Measurements from ENCODE around the gene CEP112.

The CEP112 gene

DNA sequence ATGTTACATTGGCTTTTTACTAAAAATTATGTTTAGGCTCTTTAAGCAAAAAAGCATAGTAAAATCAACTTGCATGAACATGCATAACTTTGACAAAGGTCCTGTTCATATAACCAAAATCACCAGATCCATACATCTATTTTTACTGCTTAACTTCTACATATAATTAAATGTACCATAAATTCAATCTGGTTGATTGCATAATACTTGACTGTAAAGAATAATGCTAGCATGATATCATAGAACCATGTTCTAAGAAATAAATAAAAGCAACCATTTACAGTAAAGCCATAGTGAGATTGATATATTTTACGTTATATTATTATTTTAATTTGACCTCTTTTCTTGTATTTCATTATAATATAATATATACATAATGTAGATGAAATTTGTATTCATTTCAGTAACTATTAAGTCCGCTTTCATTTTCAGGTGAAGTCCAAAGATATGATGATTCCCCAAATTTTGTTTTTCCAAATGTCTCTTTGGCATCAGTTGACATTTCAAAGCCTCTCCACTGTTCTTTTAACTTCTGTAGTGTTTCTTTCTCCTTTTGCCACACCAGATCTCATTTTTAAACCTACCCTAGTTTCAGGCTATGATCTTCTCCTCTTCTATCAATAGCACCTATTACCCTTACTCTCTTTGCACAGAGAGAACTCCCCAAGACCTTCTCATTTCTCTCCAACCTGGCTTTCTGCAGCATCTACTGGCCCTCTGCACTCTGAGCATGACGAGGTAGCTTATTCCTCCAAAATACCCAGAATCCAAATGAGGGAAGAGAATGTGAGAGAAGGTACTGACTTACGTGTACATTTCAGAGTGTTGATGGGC is 35.5 kb upstream of the CEP112 start:
- no CpG with 5 or more reads among the region's 4 CpGs for WGBS (ENCODE audit: insufficient coverage, insufficient read length)
- no peaks in the 10 kb centered on the region for H3K4me1 ChIP-seq (ENCODE audit: control insufficient read depth, insufficient read depth, low read length)
- no peak for DNase-seq (ENCODE audit: low read depth, low spot score)
- H3K36me3 ChIP-seq (ENCODE audit: control insufficient read depth, insufficient read depth, low read length): no peaks in the 10 kb centered on the region
- H3K27ac ChIP-seq (ENCODE audit: low read length): no peak overlapping the region
- H3K27me3 ChIP-seq (ENCODE audit: control insufficient read depth, insufficient read depth, low read length): no peaks in the 10 kb centered on the region
- H3K9me3 ChIP-seq (ENCODE audit: control insufficient read depth, insufficient read depth, low read length): no peaks in the 10 kb centered on the region
- H3K4me3 ChIP-seq (ENCODE audit: low read length): no peak overlapping the region

GRCh38 chr17:66222798-66223350 is 30.9 kb upstream of the CEP112 start:
- H3K27me3 ChIP-seq (ENCODE audit: control insufficient read depth, insufficient read depth, low read length): no peaks in the 10 kb centered on the region
- H3K36me3 ChIP-seq (ENCODE audit: control insufficient read depth, insufficient read depth, low read length): no peaks in the 10 kb centered on the region
- no peak for DNase-seq (ENCODE audit: low read depth, low spot score)
- H3K4me1 ChIP-seq (ENCODE audit: control insufficient read depth, insufficient read depth, low read length): no peaks in the 10 kb centered on the region
- H3K27ac ChIP-seq (ENCODE audit: low read length): no peak overlapping the region
- WGBS (ENCODE audit: insufficient coverage, insufficient read length): no CpG with 5 or more reads among the region's 5 CpGs
- no peaks in the 10 kb centered on the region for H3K9me3 ChIP-seq (ENCODE audit: control insufficient read depth, insufficient read depth, low read length)
- H3K4me3 ChIP-seq (ENCODE audit: low read length): no peak overlapping the region

GRCh38 chr17:66221755-66222530 is 30.0 kb upstream of the CEP112 start:
- Histone ChIP-seq H3K9me3 (ENCODE audit: control insufficient read depth, insufficient read depth, low read length) (no peaks in the 10 kb centered on the region), H3K27ac (ENCODE audit: low read length) (no peak overlapping the region), H3K27me3 (ENCODE audit: control insufficient read depth, insufficient read depth, low read length) (no peaks in the 10 kb centered on the region), H3K36me3 (ENCODE audit: control insufficient read depth, insufficient read depth, low read length) (no peaks in the 10 kb centered on the region), H3K4me1 (ENCODE audit: control insufficient read depth, insufficient read depth, low read length) (no peaks in the 10 kb centered on the region), H3K4me3 (ENCODE audit: low read length) (no peak overlapping the region)
- no peak for DNase-seq (ENCODE audit: low read depth, low spot score)
- WGBS (ENCODE audit: insufficient coverage, insufficient read length): no CpG with 5 or more reads among the region's 11 CpGs

DNA sequence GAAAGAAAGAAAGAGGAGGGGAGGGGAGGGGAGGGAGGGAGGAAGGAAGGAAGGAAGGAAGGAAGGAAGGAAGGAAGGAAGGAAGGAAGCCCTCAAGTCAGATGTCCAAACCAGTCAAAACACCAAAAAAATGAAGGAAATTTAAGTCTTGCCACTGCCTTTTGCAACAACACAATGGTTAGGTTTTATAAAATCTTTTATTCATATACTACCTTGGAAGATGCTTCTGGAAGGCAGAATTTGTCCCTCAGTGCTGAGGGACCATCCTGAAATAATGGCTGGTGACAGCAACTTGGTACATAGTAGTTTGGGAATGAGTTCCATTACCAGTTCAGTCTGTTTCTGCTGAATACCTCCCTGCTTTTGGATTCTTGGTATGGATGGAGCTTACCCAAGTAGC is 29.4 kb upstream of the CEP112 start:
- H3K27ac ChIP-seq (ENCODE audit: low read length): no peak overlapping the region

GRCh38 chr17:66220079-66220835 is 28.3 kb upstream of the CEP112 start:
- Histone ChIP-seq H3K9me3 (ENCODE audit: control insufficient read depth, insufficient read depth, low read length) (no peaks in the 10 kb centered on the region), H3K27ac (ENCODE audit: low read length) (no peak overlapping the region), H3K4me1 (ENCODE audit: control insufficient read depth, insufficient read depth, low read length) (no peaks in the 10 kb centered on the region), H3K4me3 (ENCODE audit: low read length) (no peak overlapping the region), H3K36me3 (ENCODE audit: control insufficient read depth, insufficient read depth, low read length) (no peaks in the 10 kb centered on the region), H3K27me3 (ENCODE audit: control insufficient read depth, insufficient read depth, low read length) (no peaks in the 10 kb centered on the region)
- WGBS (ENCODE audit: insufficient coverage, insufficient read length): no CpG with 5 or more reads among the region's 8 CpGs
- DNase-seq (ENCODE audit: low read depth, low spot score): no peak

More for the DNA sequence above, 29.4 kb upstream of the CEP112 start:
- Histone ChIP-seq H3K36me3 (ENCODE audit: control insufficient read depth, insufficient read depth, low read length) (no peaks in the 10 kb centered on the region), H3K27me3 (ENCODE audit: control insufficient read depth, insufficient read depth, low read length) (no peaks in the 10 kb centered on the region), H3K4me1 (ENCODE audit: control insufficient read depth, insufficient read depth, low read length) (no peaks in the 10 kb centered on the region), H3K4me3 (ENCODE audit: low read length) (no peak overlapping the region), H3K9me3 (ENCODE audit: control insufficient read depth, insufficient read depth, low read length) (no peaks in the 10 kb centered on the region)
- DNase-seq (ENCODE audit: low read depth, low spot score): no peak

GRCh38 chr17:66215529-66215911 is 23.6 kb upstream of the CEP112 start:
- Histone ChIP-seq H3K36me3 (ENCODE audit: control insufficient read depth, insufficient read depth, low read length) (no peaks in the 10 kb centered on the region), H3K27me3 (ENCODE audit: control insufficient read depth, insufficient read depth, low read length) (no peaks in the 10 kb centered on the region), H3K4me1 (ENCODE audit: control insufficient read depth, insufficient read depth, low read length) (no peaks in the 10 kb centered on the region), H3K9me3 (ENCODE audit: control insufficient read depth, insufficient read depth, low read length) (no peaks in the 10 kb centered on the region), H3K4me3 (ENCODE audit: low read length) (no peak overlapping the region), H3K27ac (ENCODE audit: low read length) (no peak overlapping the region)
- WGBS (ENCODE audit: insufficient coverage, insufficient read length): no CpG with 5 or more reads among the region's 3 CpGs
- DNase-seq (ENCODE audit: low read depth, low spot score): no peak

GRCh38 chr17:66214884-66215528 is 23.1 kb upstream of the CEP112 start:
- H3K4me1 ChIP-seq (ENCODE audit: control insufficient read depth, insufficient read depth, low read length): no peaks in the 10 kb centered on the region
- no CpG with 5 or more reads among the region's 5 CpGs for WGBS (ENCODE audit: insufficient coverage, insufficient read length)
- no peaks in the 10 kb centered on the region for H3K9me3 ChIP-seq (ENCODE audit: control insufficient read depth, insufficient read depth, low read length)
- no peaks in the 10 kb centered on the region for H3K27me3 ChIP-seq (ENCODE audit: control insufficient read depth, insufficient read depth, low read length)
- no peaks in the 10 kb centered on the region for H3K36me3 ChIP-seq (ENCODE audit: control insufficient read depth, insufficient read depth, low read length)
- H3K27ac ChIP-seq (ENCODE audit: low read length): no peak overlapping the region
- H3K4me3 ChIP-seq (ENCODE audit: low read length): no peak overlapping the region
- DNase-seq (ENCODE audit: low read depth, low spot score): no peak

DNA sequence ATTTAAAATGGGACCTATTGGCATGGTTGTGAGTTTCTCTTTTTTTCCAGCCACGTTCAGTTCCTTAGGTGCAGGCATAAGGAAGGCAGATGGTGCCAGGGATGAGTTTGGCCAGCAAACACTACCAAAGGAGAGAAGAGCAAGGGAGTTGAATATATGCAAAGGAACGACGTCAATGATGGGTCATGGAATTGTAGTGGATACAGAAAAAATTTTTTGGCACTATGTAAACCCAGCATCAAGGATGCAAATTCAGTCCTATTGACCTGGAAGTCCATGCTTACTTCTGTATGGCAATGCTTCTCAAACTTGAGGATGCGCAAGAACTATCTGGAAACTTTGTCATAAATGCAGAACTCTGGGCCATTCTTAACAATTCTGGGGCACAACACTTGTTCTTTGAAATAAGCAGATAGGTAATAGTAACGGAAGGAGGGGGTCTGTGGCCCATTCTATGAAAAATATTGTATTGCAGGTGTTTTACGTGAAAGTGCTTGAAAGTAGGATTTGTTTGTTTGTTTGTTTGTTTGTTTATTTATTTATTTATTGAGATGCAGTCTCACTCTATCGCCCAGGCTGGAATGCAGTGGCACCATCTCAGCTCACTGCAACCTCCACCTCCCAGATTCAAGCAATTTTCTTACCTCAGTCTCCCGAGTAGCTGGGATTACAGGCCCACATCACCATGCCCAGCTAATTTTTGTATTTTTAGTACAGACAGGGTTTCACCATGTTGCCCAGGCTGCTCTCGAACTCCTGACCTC is 19.3 kb upstream of the CEP112 start:
- DNase-seq (ENCODE audit: low read depth, low spot score): no peak
- H3K27ac ChIP-seq (ENCODE audit: low read length): no peak overlapping the region
- H3K36me3 ChIP-seq (ENCODE audit: control insufficient read depth, insufficient read depth, low read length): no peaks in the 10 kb centered on the region
- 100% methylated on average over 1 of the region's 9 CpGs for WGBS (ENCODE audit: insufficient coverage, insufficient read length)
- H3K4me3 ChIP-seq (ENCODE audit: low read length): no peak overlapping the region
- H3K4me1 ChIP-seq (ENCODE audit: control insufficient read depth, insufficient read depth, low read length): peaks cover 1% of the 10 kb centered on the region; the same call in 1 of the 2 replicates
- H3K27me3 ChIP-seq (ENCODE audit: control insufficient read depth, insufficient read depth, low read length): no peaks in the 10 kb centered on the region
- H3K9me3 ChIP-seq (ENCODE audit: control insufficient read depth, insufficient read depth, low read length): no peaks in the 10 kb centered on the region

DNA sequence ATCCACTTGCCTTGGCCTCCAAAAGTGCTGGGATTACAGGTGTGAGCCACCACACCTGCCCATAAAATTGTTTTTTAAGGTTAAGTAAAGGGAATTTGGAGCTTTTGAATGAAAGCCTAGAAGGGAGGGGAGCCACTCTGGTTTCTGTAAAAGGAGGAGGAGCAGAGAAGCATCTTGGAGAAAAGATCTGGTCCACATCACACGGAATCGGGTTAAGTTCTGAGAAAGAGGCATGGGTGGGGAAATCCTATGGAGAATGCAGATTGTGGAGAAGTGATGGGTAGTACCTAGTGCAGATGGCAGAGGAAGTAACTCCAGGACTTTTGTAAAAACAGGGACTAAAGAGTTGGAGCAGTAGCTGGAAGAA is 18.3 kb upstream of the CEP112 start:
- WGBS (ENCODE audit: insufficient coverage, insufficient read length): no CpG with 5 or more reads among the region's 2 CpGs
- Histone ChIP-seq H3K9me3 (ENCODE audit: control insufficient read depth, insufficient read depth, low read length) (no peaks in the 10 kb centered on the region), H3K27me3 (ENCODE audit: control insufficient read depth, insufficient read depth, low read length) (no peaks in the 10 kb centered on the region), H3K27ac (ENCODE audit: low read length) (no peak overlapping the region), H3K4me1 (ENCODE audit: control insufficient read depth, insufficient read depth, low read length) (peaks cover 1% of the 10 kb centered on the region; the same call in 1 of the 2 replicates), H3K36me3 (ENCODE audit: control insufficient read depth, insufficient read depth, low read length) (no peaks in the 10 kb centered on the region), H3K4me3 (ENCODE audit: low read length) (no peak overlapping the region)
- no peak for DNase-seq (ENCODE audit: low read depth, low spot score)
